Stimulated activated CD8-positive, alpha-beta memory T cell treated with anti-CD3 and anti-CD28 coated beads, Interleukin-4, amount 100 ng/mL, for 4 hours (primary cell): ENCODE results near the gene SLC24A5.

Source experiments
- DNase-seq, 2 donors: peaks; one replicate each; pipeline ENCODE4 v3.0.0-alpha.2; 2020; ENCODE audit warnings: low read depth in 2 of 2, low spot score in 1 of 2

The SLC24A5 gene

DNA sequence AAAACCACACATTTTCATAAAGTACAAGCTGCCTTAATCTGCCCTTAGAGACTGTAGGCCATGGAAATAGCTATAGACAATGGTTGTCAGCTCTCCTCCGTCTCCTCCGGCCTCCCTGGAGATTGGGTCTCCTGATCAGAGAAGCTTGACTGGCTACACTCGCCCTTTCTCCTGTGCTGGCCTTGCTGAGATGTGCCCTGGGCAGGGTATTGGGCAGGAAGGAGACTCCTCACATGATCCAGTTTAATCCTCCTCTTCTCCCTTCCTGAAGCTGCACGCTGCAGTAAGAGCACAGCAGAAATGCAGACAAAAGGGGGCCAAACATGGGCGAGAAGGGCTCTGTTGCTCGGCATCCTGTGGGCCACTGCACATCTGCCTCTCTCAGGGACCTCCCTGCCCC, at the start of gene SLC24A5:
TSS of gene SLC24A5 (plus strand) at position 246 of the 400 bp plus-strand sequence. CDS start at position 301, 55 bp downstream.
- DNase-seq = no peak

DNA sequence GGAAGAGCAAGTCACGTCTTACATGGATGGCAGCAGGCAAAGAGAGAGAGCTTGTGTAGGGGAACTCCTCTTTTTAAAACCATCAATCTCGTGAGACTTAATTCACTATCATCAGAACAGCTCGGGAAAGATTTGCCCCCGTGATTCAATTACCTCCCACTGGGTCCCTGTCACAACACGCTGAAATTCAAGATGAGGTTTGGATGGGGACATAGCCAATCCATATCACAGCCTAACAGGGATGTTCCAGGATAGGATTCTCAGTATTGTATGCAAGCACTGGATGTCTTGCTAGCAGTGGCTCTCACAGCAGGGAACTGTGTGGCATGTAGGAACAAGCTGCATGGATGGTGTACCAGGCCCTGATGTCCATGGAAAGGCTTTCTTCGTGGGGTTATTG, 47.8 kb upstream of the SLC24A5 start:
- DNase-seq = no peak

DNA sequence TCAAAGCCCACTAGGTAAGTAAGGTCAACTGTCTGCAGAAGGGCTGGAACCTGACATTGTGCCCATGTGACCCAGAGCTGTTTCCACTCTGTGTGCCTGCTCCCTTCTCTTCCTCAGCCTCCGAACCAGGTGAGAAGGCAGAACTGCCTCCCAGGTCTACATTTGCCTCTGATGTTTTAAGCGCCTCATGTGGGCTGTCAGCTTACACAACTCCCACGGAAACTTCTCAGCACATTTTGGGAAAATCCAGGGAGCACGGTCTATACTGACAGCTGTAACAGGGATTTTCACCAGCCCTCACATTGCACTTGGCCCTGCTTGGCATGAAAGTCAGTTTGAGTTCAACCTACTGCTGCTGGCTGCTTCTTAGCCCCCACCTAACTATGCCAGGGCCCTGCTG, 46.9 kb upstream of the SLC24A5 start:
- DNase-seq = no peak

- DNase-seq = no peak
Observed at GRCh38 chr15:48076454-48076853, 44.3 kb upstream of the SLC24A5 start.

- no peak for DNase-seq
Observed at GRCh38 chr15:48077616-48078184, 43.1 kb upstream of the SLC24A5 start.

DNA sequence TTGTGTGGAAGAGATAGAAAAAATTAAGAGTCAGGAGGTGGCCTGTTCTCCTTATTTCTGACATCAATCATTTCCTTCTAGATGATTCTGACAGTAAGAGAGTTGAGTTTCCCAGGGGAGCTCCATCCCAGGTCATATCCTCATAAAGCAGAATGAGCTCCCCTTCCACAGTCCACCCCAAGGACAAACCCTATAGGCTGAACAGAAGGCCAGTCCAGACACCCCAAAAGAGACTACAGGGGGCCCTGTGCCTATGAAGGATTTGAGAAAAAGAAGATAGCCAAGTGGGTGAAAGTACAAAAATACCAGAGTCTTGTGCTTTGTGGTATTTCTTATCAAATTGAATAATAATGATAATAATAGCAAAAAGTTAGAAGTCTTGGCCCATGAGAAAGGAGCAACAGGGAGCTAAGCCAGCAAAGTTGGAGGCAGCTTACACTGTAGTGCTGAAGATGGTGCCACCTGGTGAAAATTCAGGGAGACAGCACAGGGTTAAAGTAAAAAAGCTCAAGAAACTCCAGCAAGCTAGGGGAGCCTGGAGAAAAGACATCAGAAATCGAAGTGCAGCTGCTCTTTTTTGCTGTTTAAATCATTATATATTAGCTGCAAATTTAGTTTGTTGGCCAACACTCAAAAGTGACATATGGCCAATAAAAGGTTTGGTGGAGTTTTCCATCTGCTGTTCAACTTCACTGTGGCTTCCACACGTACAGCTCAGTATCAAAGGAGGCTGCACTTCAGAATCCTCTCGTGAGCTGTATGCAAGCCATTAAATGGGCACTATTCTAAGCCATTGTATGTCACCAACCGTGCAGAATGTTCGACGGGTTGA, 35.8 kb upstream of the SLC24A5 start:
- DNase-seq = no peak

GRCh38 chr15:48085591-48085930, 35.2 kb upstream of the SLC24A5 start:
- no peak for DNase-seq

DNA sequence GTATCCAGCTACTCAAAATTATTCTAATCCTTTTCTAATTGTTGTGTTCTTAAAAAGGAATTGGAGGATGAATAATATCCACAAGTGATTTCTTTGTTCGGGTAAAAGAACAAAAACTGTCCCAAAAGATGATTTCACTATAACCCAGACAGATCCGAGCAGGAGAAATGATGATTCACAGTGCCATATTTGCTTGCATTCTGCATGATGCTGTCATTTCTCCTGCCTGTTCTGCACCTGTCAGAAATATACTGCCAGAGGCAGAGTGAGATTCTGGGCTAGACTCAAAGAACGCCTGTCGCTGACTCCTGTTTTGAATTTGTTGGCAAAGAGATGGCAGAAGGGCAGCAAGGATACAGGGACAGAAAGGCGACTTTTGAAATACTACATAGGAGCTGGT, 34.7 kb upstream of the SLC24A5 start:
- DNase-seq = no peak

DNA sequence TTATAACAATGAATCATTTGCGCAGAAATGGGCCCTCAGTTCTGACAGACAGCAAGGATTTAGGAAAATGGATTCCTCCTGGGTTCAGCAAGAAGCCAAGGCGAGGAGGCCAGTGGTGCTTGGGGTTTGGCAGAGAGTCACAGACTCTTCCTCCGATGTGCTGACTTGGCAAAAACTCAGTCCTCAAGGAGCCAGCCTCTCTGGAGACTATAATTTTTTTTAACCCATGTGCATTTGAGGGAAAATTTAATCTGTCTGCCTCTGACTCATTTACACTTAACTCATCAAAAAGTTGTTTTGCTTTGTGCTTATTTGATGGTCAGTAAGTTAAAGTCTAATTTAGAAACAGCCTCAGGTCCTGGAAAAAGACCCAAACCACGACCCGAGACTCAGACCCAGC, 34.2 kb upstream of the SLC24A5 start:
- DNase-seq = no peak

GRCh38 chr15:48087844-48088243, 32.9 kb upstream of the SLC24A5 start:
- DNase-seq = no peak

DNA sequence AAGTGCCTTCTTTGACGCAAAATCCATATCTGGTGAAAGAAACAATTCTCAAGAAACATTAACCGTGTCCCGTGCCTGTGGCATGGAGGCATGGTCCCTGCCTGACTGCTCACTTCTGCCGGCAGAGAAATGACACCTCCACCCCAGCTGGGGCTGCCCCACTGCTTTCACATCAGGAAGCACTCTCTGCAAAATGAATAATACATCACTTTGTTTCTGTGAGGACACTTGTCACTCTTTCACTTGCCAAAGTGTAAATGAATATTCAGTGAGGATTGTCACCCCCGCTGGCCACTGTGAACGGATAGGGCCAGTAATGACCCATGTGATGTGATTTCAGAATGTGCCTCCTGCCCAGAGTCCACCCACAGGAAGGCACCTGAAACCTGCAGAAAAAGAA, 31.1 kb upstream of the SLC24A5 start:
- DNase-seq = no peak

DNA sequence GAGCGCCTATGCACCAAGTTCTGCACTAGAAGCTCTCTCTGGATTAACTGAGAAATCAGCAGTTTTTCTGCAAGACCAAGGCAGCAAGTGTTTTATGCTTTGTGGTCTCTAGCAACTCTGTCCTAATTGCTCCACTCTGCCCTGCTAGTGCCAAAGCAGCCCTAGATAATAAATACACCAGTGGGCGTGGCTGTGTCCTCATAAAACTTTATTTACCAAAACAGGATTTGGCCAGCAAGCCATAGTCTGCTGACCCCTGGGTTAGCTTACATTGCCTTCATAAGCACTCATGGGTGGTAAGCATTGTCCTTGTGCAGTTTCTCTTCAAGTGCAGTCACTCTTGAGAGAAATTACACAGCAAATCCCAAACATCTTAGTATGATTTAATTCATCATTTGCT, 30.7 kb upstream of the SLC24A5 start:
- DNase-seq = no peak

- no peak for DNase-seq
Observed at GRCh38 chr15:48090666-48091065, 30.1 kb upstream of the SLC24A5 start.

DNA sequence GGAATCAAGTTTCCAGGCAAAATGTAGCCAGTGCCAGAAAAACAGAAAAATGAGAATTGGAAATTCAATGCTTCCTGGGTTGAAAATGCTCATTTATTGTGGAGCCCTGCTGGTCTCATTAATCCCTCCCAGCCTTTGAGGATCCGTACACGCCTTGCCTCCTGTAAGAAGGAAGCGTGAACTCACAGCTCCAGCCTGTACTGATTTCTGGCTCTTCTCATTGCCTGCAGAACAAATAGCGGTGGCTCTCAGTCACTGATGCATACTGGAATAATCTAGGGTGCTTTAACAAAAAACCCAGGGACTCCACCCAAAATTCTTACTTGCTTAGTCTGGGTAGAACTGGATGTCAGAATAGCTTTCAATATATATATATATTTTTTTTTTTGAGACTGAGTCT, 29.3 kb upstream of the SLC24A5 start:
- DNase-seq = no peak

- DNase-seq = no peak
Observed at GRCh38 chr15:48096355-48096786, 24.4 kb upstream of the SLC24A5 start.

DNA sequence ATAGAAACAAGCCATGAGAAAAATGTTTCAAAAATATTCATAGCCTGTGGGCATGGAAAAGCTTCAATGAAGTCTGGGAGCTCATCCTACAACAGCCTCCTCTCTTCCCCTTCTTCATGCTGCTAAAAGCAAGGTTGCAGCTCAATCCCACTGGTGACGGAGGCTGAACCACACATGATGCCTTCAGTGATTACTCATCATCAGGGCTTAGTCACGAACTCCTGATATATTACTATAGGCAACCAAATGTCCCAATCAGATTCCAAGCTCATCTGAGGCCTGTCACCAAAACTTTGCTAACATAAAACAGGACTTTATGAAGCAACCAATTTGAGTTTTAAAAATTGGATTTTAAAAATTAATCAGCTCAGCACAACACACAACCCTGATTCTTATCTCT, 24.0 kb upstream of the SLC24A5 start:
- DNase-seq = no peak

GRCh38 chr15:48097264-48097663, 23.5 kb upstream of the SLC24A5 start:
- DNase-seq = no peak

- DNase-seq = no peak
Observed at GRCh38 chr15:48101376-48101961, 19.3 kb upstream of the SLC24A5 start.

DNA sequence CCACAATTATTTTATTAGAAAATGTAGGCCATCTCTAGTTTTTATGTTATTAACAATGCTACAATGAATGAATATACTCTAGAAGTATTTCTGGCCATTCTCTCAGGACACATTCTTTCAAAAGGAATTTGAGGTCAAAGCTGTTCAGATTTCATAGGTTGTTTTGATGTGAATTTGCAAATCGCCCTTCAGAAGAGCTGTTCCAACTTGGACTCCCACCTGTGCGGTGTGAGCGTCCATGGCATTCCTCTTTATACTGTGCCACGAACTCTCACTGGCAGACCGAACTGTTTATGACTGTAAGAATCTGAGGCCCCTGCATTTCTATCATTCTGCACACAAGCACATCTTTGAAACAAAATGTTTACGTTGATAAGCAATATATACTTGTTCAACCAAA, 18.6 kb upstream of the SLC24A5 start:
- no peak for DNase-seq

DNA sequence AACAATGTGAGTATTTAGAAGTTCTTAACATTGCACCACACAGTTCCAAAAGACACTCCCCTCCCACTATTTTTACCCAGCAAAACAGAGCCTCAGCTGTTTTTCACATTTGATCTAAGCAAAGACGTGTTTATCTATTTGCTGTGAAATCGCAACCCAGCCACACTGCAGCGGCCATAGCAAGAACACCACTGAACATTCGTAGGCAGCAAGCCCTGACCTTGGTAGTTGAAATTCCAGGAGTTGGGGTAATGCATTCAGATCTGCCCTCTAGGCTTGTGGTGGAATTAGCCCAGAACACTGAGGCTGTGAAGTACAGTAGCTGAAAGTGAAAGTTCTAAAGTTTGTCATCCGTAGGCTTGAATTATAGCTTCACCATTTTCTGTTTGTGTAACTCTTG, 17.1 kb upstream of the SLC24A5 start:
- DNase-seq = no peak

GRCh38 chr15:48105936-48106335, 14.9 kb upstream of the SLC24A5 start:
- DNase-seq = no peak

GRCh38 chr15:48109212-48109611, 11.6 kb upstream of the SLC24A5 start:
- no peak for DNase-seq
